MCF 10A (cell line): Measurements from ENCODE around the gene PPAT. TPM values are rescaled to one million over a fixed set of nuclear protein-coding genes. Genes with fewer than 3 reads are reported as not detected.
"Not testable (repeated sequence)": the region's sequence is repeated elsewhere in the genome, so short reads cannot be mapped to it uniquely, and the experiment has no call there.

Source experiments
- BruUV-seq: library from RNA; stranded (reverse); fragments of 400-500 nt; replicated peaks from 2 replicates; lab custom pipeline; 2021; lab: Mats Ljungman, UMichigan
- CTCF ChIA-PET: fragments of 300-600 bp; sonication (Branson Sonifier 250); formaldehyde crosslinking; extraction: SDS; loops from one replicate; lab custom pipeline; 2021; ENCODE audit warnings: antibody characterized with exemption, inconsistent platforms; lab: Yijun Ruan, JAX
- POLR2A ChIA-PET: fragments of 300-600, 350-650 bp; sonication (Branson Sonifier 250); formaldehyde crosslinking; extraction: SDS; loops from one replicate; lab custom pipeline; 2020; ENCODE audit warnings: antibody characterized with exemption, inconsistent platforms; lab: Yijun Ruan, JAX
- DNase-seq: peaks from one replicate; pipeline ENCODE4 v3.0.0-alpha.2; 2018; ENCODE audit not compliant: unreplicated experiment
- H3K27ac Mint-ChIP-seq: one replicate; pipeline ENCODE4 v1.8.0; 2022; ENCODE audit warnings: mild to moderate bottlenecking, low read depth, mixed read lengths; ENCODE audit not compliant: unreplicated experiment
- H3K27me3 Mint-ChIP-seq: one replicate; pipeline ENCODE4 v1.8.0; 2022; ENCODE audit warnings: mixed read lengths; ENCODE audit not compliant: insufficient read depth, unreplicated experiment
- H3K36me3 Mint-ChIP-seq: one replicate; pipeline ENCODE4 v1.8.0; 2022; ENCODE audit warnings: mild to moderate bottlenecking, moderate library complexity, mixed read lengths; ENCODE audit not compliant: insufficient read depth, unreplicated experiment
- H3K4me1 Mint-ChIP-seq: one replicate; pipeline ENCODE4 v1.8.0; 2022; ENCODE audit warnings: mixed read lengths; ENCODE audit not compliant: insufficient read depth, unreplicated experiment
- H3K4me3 Mint-ChIP-seq: one replicate; pipeline ENCODE4 v1.8.0; 2022; ENCODE audit warnings: mild to moderate bottlenecking, moderate library complexity, mixed read lengths; ENCODE audit not compliant: unreplicated experiment
- H3K9me3 Mint-ChIP-seq: one replicate; pipeline ENCODE4 v1.8.0; 2022; ENCODE audit warnings: mixed read lengths; ENCODE audit not compliant: unreplicated experiment
- CTCF ChIP-seq: fragments of 200-600 bp; IDR thresholded peaks from one replicate; pipeline ENCODE4 v1.8.0; 2022; ENCODE audit warnings: antibody characterized with exemption, mild to moderate bottlenecking; ENCODE audit not compliant: unreplicated experiment
- intact Hi-C: fragments of 100-400 bp; cut with micrococcal nuclease; formaldehyde crosslinking; loops from 2 replicates; pipeline ENCODE4 v1.14.1; 2022
- total RNA-seq: library from RNA; stranded (reverse); gene quantifications from 2 replicates; pipeline ENCODE4 v1.2.3, GENCODE V29; 2022

The PPAT gene
- total RNA-seq, 1 experiment from 2014 or later = 47.0 TPM

- H3K4me3 Mint-ChIP-seq = no peak overlapping the region
- no peak for TF ChIP-seq CTCF
- no peak for DNase-seq
- H3K9me3 Mint-ChIP-seq = no peaks in the 10 kb centered on the region
- no TSS peak for BruUV-seq
- POLR2A ChIA-PET = interaction anchor here (1.6 kb wide), 1 partner anchor 10 kb away, joined by 11 read pairs; no protein-coding TSS in a partner anchor
- intact Hi-C loops = no loop called here
- H3K27ac Mint-ChIP-seq = no peak overlapping the region
- CTCF ChIA-PET = no interaction called here
- H3K27me3 Mint-ChIP-seq = no peaks in the 10 kb centered on the region
- peaks cover 96% of the 10 kb centered on the region for H3K36me3 Mint-ChIP-seq
- no peaks in the 10 kb centered on the region for H3K4me1 Mint-ChIP-seq
Observed at GRCh38 chr4:56450342-56450741, 14.9 kb upstream of the PPAT start.

GRCh38 chr4:56449475-56449874 is 14.1 kb upstream of the PPAT start:
- BruUV-seq, DNase-seq, CTCF ChIA-PET, H3K4me3 Mint-ChIP-seq, H3K27ac Mint-ChIP-seq, H3K27me3 Mint-ChIP-seq, H3K9me3 Mint-ChIP-seq, H3K4me1 Mint-ChIP-seq, intact Hi-C loops: not testable (repeated sequence)
- peaks cover 96% of the 10 kb centered on the region for H3K36me3 Mint-ChIP-seq
- POLR2A ChIA-PET = interaction anchor here (1.4 kb wide), 1 partner anchor 63 kb away, joined by 3 read pairs; the partner anchor contains the start of gene AASDH

GRCh38 chr4:56448301-56448700 is 12.9 kb upstream of the PPAT start:
- Mint-ChIP-seq H3K27ac (no peak overlapping the region), H3K4me3 (no peak overlapping the region), H3K36me3 (peaks cover 98% of the 10 kb centered on the region), H3K27me3 (no peaks in the 10 kb centered on the region), H3K9me3 (no peaks in the 10 kb centered on the region), H3K4me1 (no peaks in the 10 kb centered on the region)
- DNase-seq = no peak
- BruUV-seq = no TSS peak
- ChIA-PET CTCF (no interaction called here), POLR2A (interaction anchor here (1.3 kb wide), 1 partner anchor 12 kb away, joined by 3 read pairs; no protein-coding TSS in a partner anchor)
- TF ChIP-seq CTCF = no peak
- intact Hi-C loops = no loop called here

GRCh38 chr4:56445699-56446098 is 10.3 kb upstream of the PPAT start:
- ChIA-PET POLR2A (interaction anchor here (0.6 to 3.4 kb wide), 6 partner anchors 9 to 378 kb away, joined by 3 to 16 read pairs (median 6); partner anchors contain the start of gene PAICS), CTCF (interaction anchor here (0.7 to 1.3 kb wide), 2 partner anchors 10 to 20 kb away, joined by 3 to 6 read pairs; partner anchors contain the start of genes PAICS and PPAT)
- Mint-ChIP-seq H3K27me3 (no peaks in the 10 kb centered on the region), H3K4me1 (peaks cover 15% of the 10 kb centered on the region), H3K36me3 (peaks cover 97% of the 10 kb centered on the region), H3K27ac (no peak overlapping the region), H3K9me3 (no peaks in the 10 kb centered on the region), H3K4me3 (no peak overlapping the region)
- TF ChIP-seq CTCF = no peak
- no TSS peak for BruUV-seq
- DNase-seq = no peak
- intact Hi-C loops = no loop called here
